HepG2 (cell line): ENCODE measurements around the gene PLEKHM2. TPM values are rescaled to one million over a fixed set of nuclear protein-coding genes. Genes with fewer than 3 reads are reported as not detected.

Source experiments
- ATAC-seq: fragments of 200-7000 bp; cut with Tn5 transposase; 3 replicates; pipeline ENCODE4 v1.9.1; 2020; ENCODE audit warnings: mild to moderate bottlenecking, moderate library complexity
- BruUV-seq: library from RNA; stranded (reverse); fragments of 400-500 nt; replicated peaks from 2 replicates; lab custom pipeline; 2021; lab: Mats Ljungman, UMichigan
- CTCF ChIA-PET: fragments of 300-600 bp; formaldehyde crosslinking; extraction: SDS; loops from one replicate; lab custom pipeline; 2021; ENCODE audit warnings: low total read pairs, inconsistent platforms, low intra/inter-chr PET ratio; lab: Yijun Ruan, JAX
- POLR2A ChIA-PET: fragments of 350-600 bp; sonication (Branson Sonifier 250); formaldehyde crosslinking; loops from one replicate; lab custom pipeline; 2020; ENCODE audit warnings: antibody characterized with exemption, inconsistent platforms; lab: Yijun Ruan, JAX
- DNase-seq: peaks from one replicate; pipeline ENCODE4 v3.0.0-alpha.2; 2015; ENCODE audit warnings: low spot score
- FAIRE-seq: peaks from 3 replicates; lab custom pipeline; 2011; peaks lifted over from hg19 to GRCh38; lab: Jason Lieb, UNC
- H2AFZ ChIP-seq: one replicate; pipeline ENCODE4 v1.6.1; 2011; ENCODE audit warnings: low read length, inconsistent platforms
- H3K27ac ChIP-seq: fragments of 300-600 bp; 3 replicates; pipeline ENCODE4 v1.8.0; 2011; ENCODE audit warnings: mixed run types, mild to moderate bottlenecking, mixed read lengths, low read length, inconsistent platforms; ENCODE audit not compliant: insufficient read depth; ENCODE audit errors: extremely low read length
- H3K27me3 ChIP-seq, 2 experiments: fragments of 200-600 bp in 1 of 2; 2 replicates in 1 of 2; 3 replicates in 1 of 2; pipeline versions ENCODE4 v1.6.0 to v1.8.0; 2011; ENCODE audit warnings: low read length in 2 of 2, mild to moderate bottlenecking in 2 of 2, moderate library complexity in 2 of 2, inconsistent platforms in 1 of 2; ENCODE audit not compliant: insufficient read depth in 2 of 2, control insufficient read depth in 1 of 2
- H3K36me3 ChIP-seq, 2 experiments: fragments of 200-600 bp in 1 of 2; replicated peaks in 1 of 2; 2 replicates in 1 of 2; 3 replicates in 1 of 2; pipeline versions ENCODE4 v1.5.1 to v1.8.0; 2011; ENCODE audit warnings: low read length in 2 of 2, inconsistent platforms in 1 of 2; ENCODE audit not compliant: insufficient read depth in 2 of 2, control insufficient read depth in 1 of 2
- H3K4me1 ChIP-seq: 2 replicates; pipeline ENCODE4 v1.5.1; 2012; ENCODE audit warnings: low read length, inconsistent platforms; ENCODE audit not compliant: insufficient read depth
- H3K4me2 ChIP-seq: 2 replicates; pipeline ENCODE4 v1.6.0; 2011; ENCODE audit warnings: low read depth, low read length, inconsistent platforms
- H3K4me3 ChIP-seq, 3 experiments: fragments of 200-600 bp in 1 of 3; sonication (generic), shearing (Covaris generic) in 1 of 3; replicated peaks in 1 of 3; 2 replicates each; pipeline ENCODE4 v1.5.1; 2011 to 2016; ENCODE audit warnings: low read length in 3 of 3, inconsistent platforms in 2 of 3, low read depth in 2 of 3, mild to moderate bottlenecking in 2 of 3, control low read depth in 1 of 3, mixed read lengths in 1 of 3; ENCODE audit not compliant: insufficient read depth in 1 of 3
- H3K79me2 ChIP-seq: one replicate; pipeline ENCODE4 v1.6.1; 2011; ENCODE audit warnings: low read length, inconsistent platforms; ENCODE audit not compliant: insufficient read depth
- H3K9ac ChIP-seq: 2 replicates; pipeline ENCODE4 v1.6.0; 2011; ENCODE audit warnings: mild to moderate bottlenecking, low read depth, low read length, inconsistent platforms; ENCODE audit not compliant: insufficient read depth
- H3K9me3 ChIP-seq: 2 replicates; pipeline ENCODE4 v1.5.1; 2012; ENCODE audit warnings: mild to moderate bottlenecking, low read length
- H4K20me1 ChIP-seq: 2 replicates; pipeline ENCODE4 v1.6.0; 2011; ENCODE audit warnings: inconsistent platforms, mild to moderate bottlenecking, low read length, moderate library complexity; ENCODE audit not compliant: insufficient read depth
- CBFB ChIP-seq: sonication (generic); formaldehyde crosslinking; IDR thresholded peaks from 2 replicates; pipeline ENCODE4 v1.4.0; 2020; ENCODE audit warnings: missing genetic modification reagents
- CCAR2 ChIP-seq: fragments of 200-400 bp; formaldehyde crosslinking; optimal IDR thresholded peaks from 2 replicates; pipeline ENCODE3; 2018; ENCODE audit warnings: low read depth, mild to moderate bottlenecking, low read length, moderate library complexity
- FOXC1 ChIP-seq: sonication (generic); formaldehyde crosslinking; IDR thresholded peaks from 2 replicates; pipeline ENCODE4 v1.8.0; 2022; ENCODE audit warnings: mild to moderate bottlenecking, missing genetic modification reagents, borderline replicate concordance
- IRF1 ChIP-seq: sonication (generic); formaldehyde crosslinking; IDR thresholded peaks from 2 replicates; pipeline ENCODE4 v1.4.0; 2020; ENCODE audit warnings: low read depth, mild to moderate bottlenecking, missing genetic modification reagents
- MEIS1 ChIP-seq: sonication (generic); formaldehyde crosslinking; IDR thresholded peaks from 2 replicates; pipeline ENCODE4 v1.9.0; 2021; ENCODE audit warnings: mild to moderate bottlenecking, missing genetic modification reagents, moderate library complexity, borderline replicate concordance
- SMAD9 ChIP-seq: sonication (generic); formaldehyde crosslinking; IDR thresholded peaks from 2 replicates; pipeline ENCODE4 v1.5.1; 2020; ENCODE audit warnings: mild to moderate bottlenecking, missing genetic modification reagents
- ZFP41 ChIP-seq: sonication (generic); formaldehyde crosslinking; IDR thresholded peaks from 2 replicates; pipeline ENCODE4 v1.4.0; 2020; ENCODE audit warnings: mild to moderate bottlenecking, missing genetic modification reagents, borderline replicate concordance
- ZNF460 ChIP-seq: sonication (generic); formaldehyde crosslinking; IDR thresholded peaks from 2 replicates; pipeline ENCODE4 v1.5.1; 2020; ENCODE audit warnings: missing genetic modification reagents, mild to moderate bottlenecking, borderline replicate concordance
- ZNF615 ChIP-seq: sonication (generic); formaldehyde crosslinking; IDR thresholded peaks from 2 replicates; pipeline ENCODE4 v1.5.0; 2020; ENCODE audit warnings: mild to moderate bottlenecking, missing genetic modification reagents, borderline replicate concordance
- WGBS: methylation state at CpG from one replicate; pipeline ENCODE4 v1.1.6; 2017; ENCODE audit warnings: low lambda C conversion rate; 5-methylcytosine and 5-hydroxymethylcytosine counted together
- in situ Hi-C: cut with HindIII; loops from 2 replicates; pipeline ENCODE4 v1.10.0; 2017; ENCODE audit warnings: low pct_unique_long_range_greater_than_20kb; ENCODE audit not compliant: extremely low pct_ligation_motif_present
- intact Hi-C: fragments of 100-400 bp; cut with micrococcal nuclease; formaldehyde crosslinking; loops from one replicate; pipeline ENCODE4 v1.10.0; 2022; ENCODE audit not compliant: unreplicated experiment
- polyA plus RNA-seq, 8 experiments: library from polyadenylated mRNA; depleted of rRNA in 3 of 8; stranded (reverse) in 7 of 8; unstranded in 1 of 8; fragments of >200 nt; fragmentation: Illumina TruSeq in 4 of 8; extraction: Trizol in 4 of 8; gene quantifications; 2 replicates each; pipeline versions ENCODE4 v1.2.1 to v1.2.3, GENCODE V29; 2011 to 2016; ENCODE audit warnings: low read depth in 4 of 8, missing spikeins in 1 of 8, mixed read lengths in 1 of 8; ENCODE audit not compliant: insufficient read depth in 1 of 8
- total RNA-seq, 5 experiments: library from RNA; depleted of rRNA; stranded (reverse); fragments of >200 nt; fragmentation: Illumina TruSeq; extraction: Trizol; gene quantifications; 2 replicates each; pipeline ENCODE4 v1.2.3, GENCODE V29; 2016; ENCODE audit warnings: low read depth in 1 of 5

PLEKHM2 gene
- total and polyA plus RNA-seq, 2 of the 13 experiments (the other 11 are each of a cell fraction or from before 2014, with no cell fraction given): 16.5 to 27.3 TPM

- peaks cover 19 to 58% of the 10 kb centered on the region in 2 experiments; a peak in 4 of 5 replicates for H3K36me3 ChIP-seq
- H3K9ac ChIP-seq: no peak overlapping the region
- DNase-seq (no peak), ATAC-seq (no peak), FAIRE-seq (no peak)
- no peak overlapping the region for H3K27ac ChIP-seq
- no peak for TF ChIP-seq FOXC1
- no peak for TF ChIP-seq ZNF615
- no peak for TF ChIP-seq MEIS1 (CRISPR knock-in tag)
- TF ChIP-seq CBFB: no peak
- TF ChIP-seq SMAD9 (CRISPR knock-in tag): no peak
- TF ChIP-seq ZFP41 (CRISPR knock-in tag): no peak
- no peak for TF ChIP-seq IRF1 (CRISPR knock-in tag)
- TF ChIP-seq CCAR2: no peak
- TF ChIP-seq ZNF460 (CRISPR knock-in tag): no peak
- no peaks in the 10 kb centered on the region for H3K27me3 ChIP-seq
- H3K4me2 ChIP-seq: no peak overlapping the region
- no peaks in the 10 kb centered on the region for H3K9me3 ChIP-seq
- H3K79me2 ChIP-seq: no peaks in the 10 kb centered on the region
- H4K20me1 ChIP-seq: no peaks in the 10 kb centered on the region
- no peak overlapping the region for H2AFZ ChIP-seq
- no TSS peak for BruUV-seq
- POLR2A ChIA-PET: no interaction called here
- CTCF ChIA-PET: no interaction called here
- in situ Hi-C loops: no loop called here
- intact Hi-C loops: no loop called here
- 98% methylated on average over 18 of the region's 20 CpGs for WGBS
- no peaks in the 10 kb centered on the region for H3K4me1 ChIP-seq
- H3K4me3 ChIP-seq: no peak overlapping the region
Observed at GRCh38 chr1:15723631-15724246, 39.6 kb downstream of the PLEKHM2 start.
